Activated T-helper 1 cell treated with anti-CD3 and anti-CD28 coated beads, Interleukin-2, amount 50 U/mL, for 16 hours (primary cell): ENCODE measurements around the gene CLIP2.
A peak's percentile ranks its signal among the peaks of the same experiment; 100 is the strongest.
"Not testable (repeated sequence)": the region's sequence is repeated elsewhere in the genome, so short reads cannot be mapped to it uniquely, and the experiment has no call there.

Experiments used
- DNase-seq, 2 donors: peaks; one replicate each; pipeline ENCODE4 v3.0.0-alpha.2; 2020; ENCODE audit warnings: low read depth in 1 of 2, low spot score in 1 of 2

CLIP2 gene

DNA sequence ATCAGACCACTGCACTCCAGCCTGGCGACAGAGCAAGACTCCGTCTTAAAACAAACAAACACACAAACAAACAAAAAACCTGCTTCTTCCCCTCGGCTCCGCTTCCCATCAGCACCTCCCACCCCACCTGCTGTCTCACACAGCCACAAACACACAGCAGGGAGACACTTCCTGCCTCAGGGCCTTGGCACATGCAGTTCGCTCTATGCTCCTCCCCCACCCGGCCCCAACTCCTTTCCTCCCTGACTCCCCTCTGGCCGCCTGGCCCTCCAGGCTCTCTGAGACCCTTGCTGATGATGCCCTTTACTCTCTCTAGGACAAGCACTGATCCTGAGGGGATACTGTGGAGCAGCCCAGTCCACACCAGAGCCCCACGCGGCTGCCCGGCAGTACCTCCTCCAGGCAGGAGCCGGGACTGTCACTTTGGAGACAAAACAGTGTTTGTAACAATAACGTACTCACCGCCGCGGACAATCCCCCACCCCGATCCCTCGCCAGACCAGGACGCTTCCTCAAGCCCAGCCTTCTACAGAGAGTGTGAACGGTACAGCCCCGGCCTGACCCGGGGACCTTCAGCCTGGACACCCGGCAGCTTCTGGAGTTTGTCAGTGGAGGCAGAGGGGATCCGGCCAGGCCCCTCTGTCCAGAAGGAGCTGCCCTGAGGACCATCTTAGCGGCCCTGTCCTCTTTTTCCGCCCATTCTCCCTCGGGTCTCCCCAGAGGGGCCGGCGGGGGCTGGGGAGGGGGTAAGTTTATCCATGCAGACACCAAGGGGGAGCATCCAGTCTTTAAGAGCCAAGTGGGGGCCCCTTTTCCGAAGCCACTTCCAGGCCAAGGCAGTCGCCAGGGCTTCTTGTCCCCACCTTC, 114.5 kb downstream of the CLIP2 start:
- DNase-seq, result no peak

DNA sequence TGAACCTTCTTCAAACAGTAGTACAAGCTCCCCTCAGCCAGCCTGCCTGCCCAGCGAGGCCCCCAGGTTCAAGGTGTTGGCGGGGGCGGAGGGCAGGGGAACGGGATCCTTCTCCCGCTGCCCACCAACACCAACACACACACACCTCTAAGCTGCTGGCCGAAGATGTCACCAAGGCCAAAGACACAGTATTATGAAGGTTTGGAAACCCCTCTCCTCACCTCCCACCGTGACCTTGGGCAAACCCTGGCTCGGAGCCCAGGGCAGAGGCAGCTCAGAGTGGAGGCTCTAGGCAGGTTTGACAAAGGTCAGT, 115.1 kb downstream of the CLIP2 start:
- DNase-seq, result no peak

DNA sequence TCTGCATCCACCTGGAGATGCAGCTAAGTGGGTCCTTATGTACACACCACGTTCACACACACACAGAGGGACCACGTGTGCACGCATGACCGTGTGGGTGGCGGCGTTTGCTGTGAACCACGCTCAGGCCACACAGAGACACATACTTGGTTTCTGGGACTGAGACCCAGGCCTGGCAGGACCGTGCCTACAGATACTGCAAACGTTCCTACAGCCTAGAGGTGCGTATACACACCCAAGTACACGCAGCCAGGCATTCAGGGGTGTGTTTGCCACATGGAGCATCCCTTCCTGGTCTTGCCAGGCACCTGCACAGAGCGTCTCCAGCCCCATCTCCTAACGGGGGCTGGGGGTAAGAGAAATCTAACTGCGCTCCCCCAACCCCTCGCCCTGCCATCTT, 115.5 kb downstream of the CLIP2 start:
- no peak for DNase-seq

DNA sequence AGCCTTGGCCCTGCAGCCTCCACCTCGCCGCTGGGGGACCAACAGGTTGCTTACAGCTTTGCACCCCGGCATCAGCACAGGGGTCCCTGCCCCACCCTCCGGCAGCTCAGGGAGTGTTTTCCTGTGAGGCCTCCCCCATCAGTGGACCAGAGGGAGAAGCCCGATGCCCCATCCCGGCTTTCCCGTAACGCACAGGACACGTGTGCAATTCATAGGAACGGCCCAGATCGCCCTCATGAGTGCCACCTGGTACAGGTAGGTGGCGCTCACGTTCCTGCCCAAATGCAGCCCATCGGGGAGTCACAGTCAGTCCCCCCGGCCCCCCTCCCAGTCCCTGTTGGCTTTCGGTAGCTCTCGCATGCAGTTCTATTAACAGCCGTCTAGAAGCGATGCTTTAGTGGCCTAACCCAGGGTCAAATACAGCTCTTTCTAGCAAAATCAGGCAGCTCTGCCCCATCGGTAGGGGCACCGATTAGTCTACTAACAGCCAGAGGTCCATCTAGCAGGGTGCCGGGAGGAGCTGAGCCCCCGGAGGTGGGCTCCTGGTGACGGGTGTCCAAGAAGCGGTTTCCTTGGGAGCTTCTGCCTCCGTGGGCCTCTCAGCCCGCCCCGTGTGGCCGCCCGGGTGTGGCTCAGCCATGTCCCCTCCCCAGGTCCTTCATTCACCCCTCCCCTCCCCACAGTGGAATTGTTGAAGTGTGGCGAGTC, 116.1 kb downstream of the CLIP2 start:
- no peak for DNase-seq

DNA sequence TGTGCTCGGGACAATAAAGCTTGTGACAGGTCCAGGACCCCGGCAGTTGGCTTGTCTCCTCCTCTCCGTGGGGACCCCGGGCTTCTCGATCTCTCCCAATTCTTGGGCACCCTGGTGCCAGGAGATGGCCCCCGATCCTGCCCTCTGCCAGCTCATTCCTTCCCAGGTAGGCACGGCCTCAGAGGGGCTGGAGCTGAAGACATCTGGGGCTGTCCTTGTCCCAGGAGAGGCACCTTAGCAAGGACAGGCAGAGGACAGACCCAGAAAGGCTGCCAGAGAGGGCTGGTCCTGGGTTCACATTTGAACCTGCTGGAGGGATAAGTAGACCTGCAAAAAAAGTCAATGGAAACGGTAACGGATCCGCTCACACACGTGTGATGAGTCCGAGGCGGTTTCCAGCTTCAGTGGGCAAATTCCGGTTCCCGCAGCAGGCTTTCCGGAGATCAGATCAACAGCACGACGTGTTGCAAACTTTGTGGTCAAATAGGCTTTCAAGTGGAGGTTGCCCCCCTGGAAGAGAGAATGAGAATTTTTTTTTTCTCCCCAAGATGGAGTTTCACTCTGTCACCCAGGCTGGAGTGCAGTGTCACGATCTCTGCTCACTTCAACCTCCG, 116.8 kb downstream of the CLIP2 start:
- no peak for DNase-seq

DNA sequence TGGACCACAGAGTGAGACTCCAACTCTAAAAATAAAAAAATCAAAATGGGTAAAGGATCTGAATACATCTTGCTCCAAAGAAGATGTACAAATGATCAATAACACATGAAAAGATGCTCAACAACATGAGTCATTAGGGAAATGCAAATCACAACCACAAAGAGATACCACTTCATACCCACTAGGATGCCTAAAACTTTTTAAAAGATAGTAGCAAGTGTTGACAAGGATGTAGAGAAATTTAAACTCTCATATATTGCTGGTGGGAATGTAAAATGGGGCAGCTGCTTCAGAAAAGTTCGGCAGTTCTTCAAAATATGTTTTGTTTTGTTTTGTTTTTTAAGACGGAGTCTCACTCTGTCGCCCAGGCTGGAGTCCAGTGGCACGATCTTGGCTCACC, 118.8 kb downstream of the CLIP2 start:
- DNase-seq, result no peak

DNA sequence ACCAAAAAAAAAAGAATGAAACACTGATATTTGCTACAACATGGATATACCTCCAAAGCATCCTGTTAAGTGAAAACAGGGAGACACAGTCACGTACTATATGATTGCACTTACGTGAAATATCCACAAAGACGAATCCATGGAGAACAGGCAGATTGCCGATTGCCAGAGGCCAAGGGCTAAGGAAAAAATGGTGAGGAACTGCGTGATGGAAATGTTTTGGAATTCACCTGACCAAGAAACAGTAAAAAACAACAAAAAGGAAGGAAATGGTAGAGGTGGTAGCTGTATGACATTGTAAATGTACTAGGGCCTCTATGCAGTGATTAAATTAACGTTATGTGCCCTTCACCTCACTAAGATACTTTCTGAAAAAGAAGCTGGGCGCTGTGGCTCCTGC, 120.4 kb downstream of the CLIP2 start:
- DNase-seq, result no peak

DNA sequence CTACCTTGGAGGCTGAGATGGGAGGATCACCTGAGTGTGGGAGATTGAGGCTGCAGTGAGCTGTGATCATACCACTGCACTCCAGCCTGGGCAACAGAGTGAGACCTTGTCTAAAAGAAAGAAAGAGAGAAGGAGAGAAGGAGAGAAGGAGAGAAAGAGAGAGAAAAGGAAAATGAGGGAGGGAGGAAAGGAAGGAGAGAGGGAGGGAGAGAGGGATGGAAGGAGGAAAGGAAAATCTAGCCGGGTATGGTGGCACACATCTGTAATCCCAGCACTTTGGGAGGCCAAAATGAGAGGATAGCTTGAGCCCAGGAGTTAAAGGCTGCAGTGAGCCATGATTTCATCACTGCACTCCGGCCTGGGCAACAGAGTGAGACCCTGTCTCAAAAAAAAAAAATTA, 121.6 kb downstream of the CLIP2 start:
- no peak for DNase-seq

DNA sequence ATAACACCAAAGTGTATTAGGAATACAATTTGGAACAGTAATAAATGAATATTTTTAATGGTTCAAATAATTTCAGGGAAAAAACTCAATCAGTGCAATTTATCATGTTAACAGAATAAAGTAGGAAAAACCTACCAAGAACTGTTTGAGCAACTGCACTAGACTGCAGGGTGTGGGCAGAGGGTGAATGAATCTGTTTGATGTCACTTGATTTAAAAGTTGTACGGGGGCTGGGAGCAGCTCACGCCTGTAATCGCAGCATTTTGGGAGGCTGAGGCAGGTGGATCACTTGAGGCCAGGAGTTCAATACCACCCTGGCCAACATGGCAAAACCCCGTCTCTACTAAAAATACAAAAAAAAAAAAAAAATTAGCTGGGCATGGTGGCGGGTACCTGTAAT, 122.4 kb downstream of the CLIP2 start:
- DNase-seq, result not testable (repeated sequence)

DNA sequence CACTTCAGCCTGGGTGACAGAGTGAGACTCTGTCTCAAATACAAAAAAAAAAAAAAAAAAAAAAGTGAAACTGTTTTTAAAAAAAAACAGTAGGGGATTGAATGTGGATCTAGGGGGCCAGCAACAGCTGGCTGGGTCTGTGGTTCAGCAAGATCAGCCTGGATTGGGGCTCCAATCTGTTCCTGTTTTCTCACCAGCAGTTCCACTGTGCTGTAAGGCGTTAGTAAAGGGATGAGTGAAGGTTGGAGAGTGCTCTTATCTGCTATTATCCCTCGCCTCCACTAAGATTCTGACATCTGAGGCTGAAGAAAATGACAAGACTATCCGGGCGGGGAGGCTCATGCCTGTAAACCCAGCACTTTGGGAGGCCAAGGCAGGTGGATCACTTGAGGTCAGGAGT, 122.8 kb downstream of the CLIP2 start:
- no peak for DNase-seq

DNA sequence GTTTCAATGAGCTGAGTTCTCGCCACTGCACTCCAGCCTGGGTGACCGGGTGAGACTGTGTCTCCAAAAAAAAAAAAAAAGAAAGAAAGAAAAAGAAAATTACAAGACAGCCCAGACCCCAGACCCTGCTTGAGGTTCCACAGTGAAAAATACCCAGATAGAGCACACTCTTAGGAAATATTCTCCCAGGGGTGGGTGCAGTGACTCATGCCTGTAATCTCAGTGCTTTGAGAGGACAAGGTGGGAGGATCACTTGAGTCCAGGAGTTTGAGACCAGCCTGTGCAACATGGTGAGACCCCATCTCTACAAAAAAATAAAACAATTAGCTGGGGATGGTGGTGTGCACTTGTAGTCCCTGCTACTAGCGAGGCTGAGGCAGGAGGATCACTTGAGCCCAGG, 123.4 kb downstream of the CLIP2 start:
- DNase-seq, result no peak

DNA sequence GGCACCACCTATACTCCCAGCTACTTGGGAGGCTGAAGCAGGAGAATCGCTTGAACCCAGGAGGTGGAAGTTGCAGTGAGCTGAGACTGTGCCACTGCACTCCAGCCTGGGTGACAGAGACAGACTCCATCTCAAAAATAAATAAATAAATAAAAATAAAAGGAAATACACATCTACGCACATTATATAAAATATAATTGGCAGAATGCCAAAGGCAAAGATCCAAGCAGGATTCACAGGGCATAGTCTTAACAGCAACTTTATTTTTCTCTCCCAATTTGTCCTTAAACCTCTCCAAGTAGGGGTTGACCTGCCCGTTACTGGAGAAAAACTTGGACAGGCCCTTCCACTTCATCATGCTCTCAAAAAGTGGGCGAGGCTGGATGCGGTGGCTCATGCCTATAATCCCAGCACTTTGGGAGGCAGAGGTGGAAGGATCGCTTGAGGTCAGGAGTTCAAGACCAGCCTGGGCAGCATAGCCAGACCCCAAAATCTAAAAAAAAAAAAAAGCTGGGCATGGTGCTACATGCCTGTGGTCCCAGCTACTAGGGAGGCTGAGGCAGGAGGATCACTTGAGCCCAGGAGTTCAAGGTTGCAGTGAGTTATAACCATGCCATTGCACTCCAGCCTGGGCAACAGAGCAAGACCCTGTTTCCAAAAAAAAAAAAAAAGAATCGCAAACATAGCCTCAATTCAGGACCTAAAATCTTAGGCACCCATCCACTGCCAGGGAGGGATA, 125.6 kb downstream of the CLIP2 start:
- not testable (repeated sequence) for DNase-seq

DNA sequence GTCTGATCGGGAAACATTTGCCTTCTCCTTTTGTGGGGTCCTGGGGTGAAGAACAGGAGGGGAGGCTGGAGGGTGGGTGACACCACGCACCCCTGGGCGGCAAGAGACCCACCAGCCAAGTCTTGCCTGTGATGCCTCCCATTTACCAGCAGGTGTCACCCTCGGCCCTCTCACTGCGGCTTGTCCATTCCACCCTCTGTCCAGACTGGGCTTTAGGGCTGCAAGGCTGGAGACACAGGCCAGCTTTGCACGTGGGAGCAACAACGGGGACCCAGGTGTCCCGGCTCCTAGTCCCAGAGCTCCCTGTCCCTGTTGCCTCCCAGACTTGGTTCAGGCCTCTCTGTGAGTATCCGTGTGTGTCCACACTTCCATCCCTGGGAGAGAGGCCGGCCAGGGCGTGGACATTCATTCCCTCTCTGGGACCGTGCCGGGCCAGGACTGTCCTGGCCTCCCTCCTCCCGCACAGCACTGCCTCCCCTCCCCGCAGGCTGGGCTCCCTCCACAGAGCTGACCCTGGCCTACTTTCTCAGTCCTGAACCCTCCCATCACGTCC, 128.3 kb downstream of the CLIP2 start:
- peak; percentile 26 to 33 for DNase-seq

DNA sequence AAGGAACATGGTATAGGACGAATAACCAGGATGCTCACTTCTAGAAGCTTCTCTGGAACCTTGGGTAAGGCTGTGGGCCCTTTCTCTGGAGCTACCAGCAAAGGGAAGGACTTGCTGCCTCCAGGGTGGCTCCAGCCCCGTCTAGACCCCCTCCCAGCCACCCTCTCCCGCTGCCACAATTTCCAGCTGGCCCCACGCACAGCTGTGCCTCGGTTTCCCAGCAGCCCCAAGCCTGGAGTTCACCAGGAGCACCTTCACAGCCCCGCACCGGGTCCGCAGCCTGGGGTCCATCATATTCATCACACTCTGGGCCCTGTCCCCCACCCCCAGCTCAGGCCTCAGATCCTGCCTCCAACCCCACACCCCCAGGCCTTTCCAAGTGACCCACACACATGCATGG, 128.9 kb downstream of the CLIP2 start:
- no peak for DNase-seq

DNA sequence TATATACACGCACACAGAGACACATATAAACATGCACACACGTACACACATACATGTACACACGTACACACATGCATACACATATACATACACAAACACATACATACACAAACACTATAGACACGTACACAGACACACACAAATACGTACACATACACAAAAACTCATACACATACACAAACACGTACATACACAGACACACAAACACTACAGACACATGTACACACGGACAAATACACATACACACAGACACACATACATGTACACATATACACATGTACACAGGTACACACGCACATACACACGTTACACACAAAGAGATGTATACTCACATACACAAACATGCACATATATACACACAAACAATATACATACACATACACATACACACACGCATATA, 129.3 kb downstream of the CLIP2 start:
- DNase-seq, result no peak

DNA sequence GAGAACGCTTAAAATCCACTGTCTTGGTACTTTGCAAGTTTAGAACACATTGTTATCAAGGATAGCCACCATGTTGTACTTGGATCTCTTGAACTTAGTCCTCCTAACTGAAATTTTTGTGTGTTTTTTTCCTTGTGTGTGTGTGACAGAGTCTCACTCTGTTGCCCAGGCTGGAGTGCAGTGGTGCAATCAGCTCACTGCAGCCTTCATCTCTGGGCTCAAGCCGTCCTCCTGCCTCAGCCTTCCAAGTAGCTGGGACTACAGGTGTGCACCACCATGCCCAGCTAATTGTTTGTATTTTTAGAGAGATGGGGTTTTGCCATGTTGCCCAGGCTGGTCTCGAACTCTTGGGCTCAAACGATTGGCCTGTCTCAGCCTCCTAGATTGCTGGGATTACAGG, 130.0 kb downstream of the CLIP2 start:
- not testable (repeated sequence) for DNase-seq

DNA sequence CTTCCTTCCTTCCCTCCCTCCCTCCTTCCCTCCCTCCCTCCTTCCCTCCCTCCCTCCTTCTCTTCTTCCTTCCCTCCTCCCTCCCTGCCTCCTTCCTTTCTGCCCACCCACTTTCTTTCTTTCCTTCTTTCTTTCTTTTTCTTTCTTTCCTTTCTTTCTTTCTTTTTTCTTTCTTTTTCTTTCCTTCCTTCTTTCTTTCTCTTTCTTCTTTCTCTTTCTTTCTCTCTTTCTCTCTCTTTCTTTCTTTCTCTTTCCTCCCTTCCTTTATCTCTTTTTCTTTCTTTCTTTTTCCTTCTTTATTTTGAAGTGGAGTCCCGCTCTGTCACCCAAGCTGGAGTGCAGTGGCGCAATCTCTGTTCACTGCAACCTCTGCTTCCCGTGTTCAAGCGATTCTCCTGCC, 130.8 kb downstream of the CLIP2 start:
- no peak for DNase-seq

DNA sequence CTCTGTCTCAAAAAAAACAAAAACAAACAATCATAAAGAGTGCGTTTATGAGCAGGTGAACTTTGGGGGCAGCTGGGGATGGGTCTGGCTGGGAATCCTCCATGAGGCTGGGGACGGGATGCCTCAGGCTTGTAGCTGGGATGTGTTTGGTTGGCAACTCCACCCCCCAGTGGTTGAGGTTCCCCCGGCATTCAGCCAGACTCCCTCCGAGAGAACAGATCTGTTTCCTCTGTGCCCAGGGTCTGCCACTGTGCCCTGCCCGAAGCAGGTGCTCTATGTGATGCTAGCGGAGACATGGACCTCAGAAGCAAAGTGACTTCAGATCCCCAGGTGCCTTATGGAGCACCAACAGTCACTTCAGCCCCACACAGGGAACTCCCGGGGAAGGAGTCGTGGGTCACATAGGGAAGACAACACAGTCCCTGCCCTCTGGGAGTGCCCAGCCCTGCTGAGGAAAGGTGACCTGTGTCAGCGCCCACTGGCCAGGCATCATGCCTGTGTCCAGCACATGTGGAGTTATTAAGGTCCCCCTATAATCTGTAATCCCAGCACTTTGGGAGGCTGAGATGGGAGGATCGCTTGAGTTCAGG, 135.2 kb downstream of the CLIP2 start:
- DNase-seq, result no peak

DNA sequence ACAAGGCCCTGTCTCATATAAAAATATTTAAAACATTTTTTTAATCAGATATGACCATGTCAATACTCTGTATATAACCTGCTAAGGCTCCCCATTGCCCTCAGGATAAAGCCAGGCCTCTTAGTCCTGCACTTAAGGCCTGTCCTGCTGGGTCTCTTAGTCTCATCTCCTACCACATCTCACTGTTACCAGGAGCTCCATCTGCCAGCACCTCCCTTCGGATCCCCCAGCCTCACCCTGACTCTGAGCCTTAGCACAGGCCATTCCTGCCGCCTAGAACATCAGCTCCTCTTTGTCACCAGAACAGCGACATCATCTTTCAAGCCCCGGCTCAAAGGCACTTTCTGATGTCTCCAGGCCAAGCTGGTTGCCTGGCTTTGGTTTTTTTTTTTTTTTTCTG, 138.8 kb downstream of the CLIP2 start:
- no peak for DNase-seq

DNA sequence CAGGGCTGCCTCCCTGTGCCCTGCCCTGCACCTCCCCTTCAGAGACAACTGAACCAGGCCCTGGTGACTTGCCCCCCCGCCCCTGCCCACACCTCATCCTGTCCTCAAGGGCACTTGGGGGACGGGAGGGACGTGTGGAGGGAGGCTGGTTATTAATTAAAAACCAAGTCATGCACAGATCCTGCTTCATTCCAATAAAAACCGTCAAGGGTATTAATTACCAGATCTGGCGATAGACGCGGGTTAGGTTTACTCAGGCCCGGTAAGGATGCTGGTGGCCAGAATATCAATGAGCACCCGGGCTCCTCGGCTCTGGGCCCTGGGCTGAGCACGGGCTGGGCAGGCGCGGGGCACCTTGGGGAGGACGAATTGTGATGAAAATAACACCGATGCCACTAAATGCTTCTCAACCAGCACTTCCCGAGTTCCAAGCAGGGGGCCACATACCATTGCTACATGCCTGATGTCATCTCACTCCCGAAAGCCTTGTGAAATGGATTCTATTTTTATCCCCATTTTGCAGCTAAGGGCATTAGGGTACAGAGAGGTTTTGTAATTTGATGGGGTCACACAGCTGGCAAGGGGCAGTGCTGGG, 140.0 kb downstream of the CLIP2 start:
- DNase-seq, result no peak

DNA sequence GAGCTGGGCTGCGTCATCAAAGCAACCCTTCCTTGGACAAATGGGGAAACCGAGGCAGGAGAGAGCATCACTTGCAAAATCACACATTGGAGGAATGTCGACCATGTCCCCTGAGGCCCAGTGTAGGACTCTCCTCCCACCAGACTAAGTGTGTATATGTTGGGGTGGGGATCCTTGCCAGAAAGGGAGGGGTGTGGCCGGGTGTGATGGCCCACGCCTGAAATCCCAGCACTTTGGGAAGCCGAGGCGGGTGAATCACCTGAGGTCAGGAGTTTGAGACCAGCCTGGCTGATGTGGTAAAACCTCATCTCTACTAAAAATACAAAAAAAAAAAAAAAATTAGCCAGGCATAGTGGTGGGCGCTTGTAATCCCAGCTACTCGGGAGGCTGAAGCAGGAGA, 141.2 kb downstream of the CLIP2 start:
- DNase-seq, result not testable (repeated sequence)
